ENCODE measurements around the gene RTL5.

DNA sequence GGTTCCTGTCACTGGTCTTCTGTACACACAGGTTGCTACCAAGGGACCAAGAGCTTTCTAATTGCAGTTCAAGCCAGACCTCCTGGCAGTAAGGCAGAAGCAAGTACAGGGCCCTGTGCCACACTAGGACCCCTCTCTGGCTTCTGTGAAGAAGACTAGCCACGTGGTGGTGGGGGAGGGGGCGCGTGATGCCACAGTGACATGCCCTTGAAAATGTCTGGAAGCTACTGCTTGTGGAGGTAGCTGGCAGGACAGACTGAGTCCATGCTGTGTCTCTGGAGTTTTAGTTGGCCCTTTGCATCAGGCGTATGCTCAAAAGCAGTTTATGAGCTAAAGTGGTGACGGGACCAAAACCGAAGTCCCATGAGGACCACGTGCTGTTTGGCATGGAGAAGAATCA, 50.9 kb downstream of the RTL5 start:
- TF ChIP-seq POLR2A (IDR thresholded peaks at IDR 0.05), result no peak
- TF ChIP-seq, protein P1, sequence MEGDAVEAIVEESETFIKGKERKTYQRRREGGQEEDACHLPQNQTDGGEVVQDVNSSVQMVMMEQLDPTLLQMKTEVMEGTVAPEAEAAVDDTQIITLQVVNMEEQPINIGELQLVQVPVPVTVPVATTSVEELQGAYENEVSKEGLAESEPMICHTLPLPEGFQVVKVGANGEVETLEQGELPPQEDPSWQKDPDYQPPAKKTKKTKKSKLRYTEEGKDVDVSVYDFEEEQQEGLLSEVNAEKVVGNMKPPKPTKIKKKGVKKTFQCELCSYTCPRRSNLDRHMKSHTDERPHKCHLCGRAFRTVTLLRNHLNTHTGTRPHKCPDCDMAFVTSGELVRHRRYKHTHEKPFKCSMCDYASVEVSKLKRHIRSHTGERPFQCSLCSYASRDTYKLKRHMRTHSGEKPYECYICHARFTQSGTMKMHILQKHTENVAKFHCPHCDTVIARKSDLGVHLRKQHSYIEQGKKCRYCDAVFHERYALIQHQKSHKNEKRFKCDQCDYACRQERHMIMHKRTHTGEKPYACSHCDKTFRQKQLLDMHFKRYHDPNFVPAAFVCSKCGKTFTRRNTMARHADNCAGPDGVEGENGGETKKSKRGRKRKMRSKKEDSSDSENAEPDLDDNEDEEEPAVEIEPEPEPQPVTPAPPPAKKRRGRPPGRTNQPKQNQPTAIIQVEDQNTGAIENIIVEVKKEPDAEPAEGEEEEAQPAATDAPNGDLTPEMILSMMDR (IDR thresholded peaks at IDR 0.05), result no peak

All from thyroid gland (tissue), 4 donors.